Mucosa of descending colon (tissue), 3 donors: ENCODE results near the gene FXR2. TPM values are rescaled to one million over a fixed set of nuclear protein-coding genes. Genes with fewer than 3 reads are reported as not detected.

Source experiments
- ATAC-seq: fragments of 200-7000 bp; cut with Tn5 transposase; one replicate; pipeline ENCODE4 v1.9.1; 2020; ENCODE audit warnings: mild to moderate bottlenecking, moderate library complexity
- DNase-seq, 3 donors: peaks; one replicate each; pipeline ENCODE4 v3.0.0-alpha.2; 2020
- H3K36me3 ChIP-seq: fragments of 200-600 bp; one replicate; pipeline ENCODE4 v1.8.0; 2021; ENCODE audit warnings: low read depth, mild to moderate bottlenecking
- H3K4me1 ChIP-seq: fragments of 200-600 bp; one replicate; pipeline ENCODE4 v1.8.0; 2021; ENCODE audit warnings: low read depth, mild to moderate bottlenecking
- H3K4me3 ChIP-seq: fragments of 200-600 bp; one replicate; pipeline ENCODE4 v1.8.0; 2021; ENCODE audit warnings: mild to moderate bottlenecking
- H3K9me3 ChIP-seq: fragments of 200-600 bp; one replicate; pipeline ENCODE4 v1.8.0; 2021; ENCODE audit warnings: mild to moderate bottlenecking
- intact Hi-C, 2 donors: fragments of 100-400 bp; cut with DNase I in 1 of 2; cut with micrococcal nuclease in 1 of 2; formaldehyde crosslinking; loops; one replicate each; pipeline versions ENCODE4 v1.11.0 to v1.11.1; 2022; cut with DNase I, micrococcal nuclease
- long read RNA-seq, 2 donors: library from polyadenylated mRNA; unstranded; transcript quantifications; one replicate each; pipeline ENCODE4 v2.0.0, GENCODE V29; 2019 to 2021
- total RNA-seq, 3 donors: library from RNA; stranded (reverse); fragmentation: NEBNext Ultra II Directional in 2 of 3; extraction: Animal tissue kit (Norgen Biotek cat#: 25700) in 2 of 3; gene quantifications; one replicate each; pipeline versions ENCODE4 v1.2.1 to v1.2.4, GENCODE V29; 2021 to 2023
- TF ChIP-seq, protein P1 (sequence below): fragments of 200-600 bp; IDR thresholded peaks from one replicate; pipeline ENCODE4 v1.8.0; 2022; ENCODE audit warnings: antibody characterized with exemption, mild to moderate bottlenecking
- donor health status: DM: no; HTN: no; CAD: no; lungs with moderate emphysema.
- donor health status: DM: no; HTN: no; CAD: no.
- donor health status: DM: no; HTN: yes; CAD: no.

FXR2 gene
- total RNA-seq, result 10 to 100 TPM; 23.0 to 53.3 (median 28.1) TPM
- long read RNA-seq, donor 1, transcript FXR2-201 (17 exons, 2,957 nt), result major isoform, 86 of 128 reads
- long read RNA-seq, donor 1, partial matches to known transcripts, result 18 of 128 reads
- long read RNA-seq, donor 1, other reads (novel, unspliced or antisense), result 24 of 128 reads
- long read RNA-seq, donor 2, partial matches to known transcripts, result 0 of 4 reads
- long read RNA-seq, donor 2, other reads (novel, unspliced or antisense), result 4 of 4 reads

DNA sequence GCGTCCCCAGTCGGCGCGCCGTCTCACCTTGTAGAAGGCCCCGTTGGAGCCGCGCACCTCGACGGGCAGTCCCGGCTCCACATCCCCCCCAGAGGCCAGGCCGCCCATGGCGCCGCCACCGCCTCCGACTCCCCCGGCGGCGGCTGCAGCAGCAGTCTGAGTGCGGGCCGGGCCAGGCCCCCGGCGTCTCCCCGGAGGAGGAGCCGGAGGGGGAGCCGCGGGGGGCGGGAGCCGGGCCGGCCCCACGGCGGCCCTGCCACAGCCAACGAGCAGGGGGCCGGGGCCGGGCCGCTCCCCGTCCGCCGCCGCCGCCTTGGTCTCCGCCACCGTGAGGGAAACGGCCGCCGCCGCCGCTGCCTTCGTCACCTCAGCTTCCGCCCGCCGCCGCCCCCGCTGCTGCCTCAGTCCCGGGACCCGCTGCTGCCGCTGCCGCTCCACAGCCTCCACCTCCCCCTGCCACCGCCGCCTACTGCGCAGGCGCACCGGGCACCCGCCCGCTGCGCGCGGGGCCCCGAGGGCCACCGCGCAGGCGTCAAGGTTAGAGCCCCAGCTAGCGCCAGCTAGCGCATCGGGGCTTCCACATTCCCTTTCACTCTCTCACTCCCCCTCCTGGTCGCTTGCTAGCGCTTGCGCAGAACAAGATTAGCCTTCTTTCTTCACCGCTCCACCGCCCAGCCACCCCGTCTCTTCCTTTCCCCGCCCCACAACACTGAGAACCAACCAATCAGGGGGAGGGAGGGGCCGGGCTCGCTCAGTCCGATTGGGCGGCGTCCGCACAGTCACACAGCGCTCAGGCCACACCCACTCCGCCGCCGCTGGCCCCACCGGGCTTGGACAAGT lies at the start of gene FXR2:
FXR2 (minus strand) TSS at position 473 of the 840 bp plus-strand sequence; CDS start at position 108, 365 bp downstream.
- intact Hi-C loops, result no loop called here
- DNase-seq (peak; percentile 99 to 100 (median 100)), ATAC-seq (peak; percentile 95)
- Histone ChIP-seq H3K36me3 (no peaks in the 10 kb centered on the region), H3K9me3 (no peaks in the 10 kb centered on the region), H3K4me1 (peaks cover 20% of the 10 kb centered on the region), H3K4me3 (peak within 1 kb of the TSS; percentile 67)
- TF ChIP-seq, protein P1, sequence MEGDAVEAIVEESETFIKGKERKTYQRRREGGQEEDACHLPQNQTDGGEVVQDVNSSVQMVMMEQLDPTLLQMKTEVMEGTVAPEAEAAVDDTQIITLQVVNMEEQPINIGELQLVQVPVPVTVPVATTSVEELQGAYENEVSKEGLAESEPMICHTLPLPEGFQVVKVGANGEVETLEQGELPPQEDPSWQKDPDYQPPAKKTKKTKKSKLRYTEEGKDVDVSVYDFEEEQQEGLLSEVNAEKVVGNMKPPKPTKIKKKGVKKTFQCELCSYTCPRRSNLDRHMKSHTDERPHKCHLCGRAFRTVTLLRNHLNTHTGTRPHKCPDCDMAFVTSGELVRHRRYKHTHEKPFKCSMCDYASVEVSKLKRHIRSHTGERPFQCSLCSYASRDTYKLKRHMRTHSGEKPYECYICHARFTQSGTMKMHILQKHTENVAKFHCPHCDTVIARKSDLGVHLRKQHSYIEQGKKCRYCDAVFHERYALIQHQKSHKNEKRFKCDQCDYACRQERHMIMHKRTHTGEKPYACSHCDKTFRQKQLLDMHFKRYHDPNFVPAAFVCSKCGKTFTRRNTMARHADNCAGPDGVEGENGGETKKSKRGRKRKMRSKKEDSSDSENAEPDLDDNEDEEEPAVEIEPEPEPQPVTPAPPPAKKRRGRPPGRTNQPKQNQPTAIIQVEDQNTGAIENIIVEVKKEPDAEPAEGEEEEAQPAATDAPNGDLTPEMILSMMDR, result peak; percentile 44

DNA sequence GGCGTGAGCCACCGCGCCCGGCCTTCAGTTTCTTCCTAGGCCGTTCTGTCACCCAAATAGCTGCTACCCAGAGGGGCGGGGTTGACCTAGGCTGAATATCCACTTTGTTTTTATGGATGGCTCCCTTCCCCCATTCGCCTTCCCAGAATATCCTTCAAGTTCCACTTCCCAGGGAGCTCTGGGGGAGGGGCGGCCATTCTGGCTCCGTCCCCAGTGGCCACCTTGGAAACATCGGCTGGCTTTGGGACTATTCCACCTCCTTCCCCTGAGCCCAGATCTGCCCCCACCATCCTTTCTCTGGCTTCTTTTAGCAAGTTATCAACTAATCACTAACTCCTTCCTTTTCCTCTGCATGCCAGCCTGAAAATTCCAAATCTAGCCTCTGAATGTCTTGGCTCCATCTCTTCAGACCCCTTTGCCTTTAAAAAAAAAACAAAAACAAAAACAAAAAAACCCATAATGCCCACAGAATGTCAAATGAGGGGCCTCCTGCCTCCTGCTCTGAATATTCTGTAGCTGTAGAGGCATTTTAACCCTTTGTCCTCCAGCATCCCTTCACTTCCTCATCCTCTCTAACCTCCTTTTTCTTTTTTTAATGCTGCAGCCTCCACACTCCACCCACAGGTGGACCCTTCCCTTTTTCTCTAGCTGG lies 42.4 kb upstream of the FXR2 start:
- H3K4me1 ChIP-seq, result no peaks in the 10 kb centered on the region
- TF ChIP-seq, protein P1, result no peak
- H3K36me3 ChIP-seq, result no peaks in the 10 kb centered on the region
- DNase-seq (peak in 2 of 3 donors; percentile 19 to 33), ATAC-seq (no peak)
- no peaks in the 10 kb centered on the region for H3K9me3 ChIP-seq
- no peak overlapping the region for H3K4me3 ChIP-seq
- intact Hi-C loops, result no loop called here

DNA sequence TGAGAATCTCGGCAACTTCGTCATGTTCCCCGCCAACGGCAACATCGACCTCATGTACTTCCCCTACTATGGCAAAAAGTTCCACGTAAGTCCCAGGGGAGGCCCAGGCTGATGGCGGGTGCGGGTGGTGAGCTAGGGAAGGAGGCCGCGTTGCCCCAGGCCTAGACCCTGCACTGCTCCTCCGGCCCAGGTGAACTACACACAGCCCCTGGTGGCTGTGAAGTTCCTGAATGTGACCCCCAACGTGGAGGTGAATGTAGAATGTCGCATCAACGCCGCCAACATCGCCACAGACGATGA lies 40.8 kb upstream of the FXR2 start:
- Histone ChIP-seq H3K36me3 (no peaks in the 10 kb centered on the region), H3K4me3 (no peak overlapping the region), H3K9me3 (no peaks in the 10 kb centered on the region), H3K4me1 (peaks cover 7% of the 10 kb centered on the region)
- TF ChIP-seq, protein P1, result no peak
- ATAC-seq (no peak), DNase-seq (no peak)
- intact Hi-C loops, result no loop called here

DNA sequence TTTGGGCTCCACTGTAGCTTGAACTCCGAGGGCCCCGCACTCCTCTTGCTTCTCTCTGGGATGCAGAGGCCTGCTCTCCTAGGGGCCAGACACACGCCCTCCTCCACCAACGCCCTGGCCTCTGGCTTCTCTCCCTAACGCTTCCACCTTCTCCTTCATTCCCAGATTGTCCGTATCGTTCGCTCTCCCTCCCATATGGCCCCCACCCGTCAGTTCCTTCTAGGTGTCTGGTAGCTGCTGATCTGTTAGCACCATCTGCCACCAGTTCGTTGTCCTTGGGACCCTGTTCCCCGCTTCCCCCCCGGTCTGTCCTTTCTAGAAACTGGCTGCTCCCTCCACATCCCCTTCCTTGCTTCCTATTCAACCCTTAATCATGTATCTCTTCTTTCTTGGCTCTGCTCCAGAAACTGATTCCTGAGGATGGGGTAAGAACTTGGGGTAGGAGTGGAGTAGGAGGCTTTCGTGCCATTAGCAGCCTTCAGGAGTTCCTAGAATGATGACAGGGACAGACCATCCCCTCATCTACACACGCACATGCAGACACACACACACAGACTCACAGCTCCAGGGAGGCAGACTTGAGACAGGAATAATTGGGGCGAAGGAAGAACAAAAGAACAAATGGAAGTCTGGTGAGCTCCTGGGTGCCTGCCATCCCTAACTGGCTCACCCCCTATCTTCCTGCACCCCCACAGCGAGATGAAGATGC lies 40.3 kb upstream of the FXR2 start:
- intact Hi-C loops, result no loop called here
- no peak overlapping the region for H3K4me3 ChIP-seq
- TF ChIP-seq, protein P1, result no peak
- no peaks in the 10 kb centered on the region for H3K36me3 ChIP-seq
- DNase-seq (no peak), ATAC-seq (no peak)
- no peaks in the 10 kb centered on the region for H3K9me3 ChIP-seq
- H3K4me1 ChIP-seq, result peaks cover 11% of the 10 kb centered on the region
